ENCODE measurements around the gene YJEFN3.

YJEFN3 gene

GRCh38 chr19:19540064-19540714, 11.5 kb downstream of the YJEFN3 start:
- peak; percentile 78 for DNase-seq

GRCh38 chr19:19540715-19541515, 12.2 kb downstream of the YJEFN3 start:
- DNase-seq = peak; percentile 79

- no peak for DNase-seq
Observed at GRCh38 chr19:19541616-19542015, 12.9 kb downstream of the YJEFN3 start.

GRCh38 chr19:19542507-19542906, 13.8 kb downstream of the YJEFN3 start:
- peak; percentile 16 for DNase-seq

- DNase-seq = no peak
Observed at GRCh38 chr19:19543101-19543500, 14.4 kb downstream of the YJEFN3 start.

GRCh38 chr19:19543640-19544039, 14.9 kb downstream of the YJEFN3 start:
- no peak for DNase-seq

- DNase-seq = no peak
Observed at GRCh38 chr19:19544257-19544953, 15.7 kb downstream of the YJEFN3 start.

- no peak for DNase-seq
Observed at GRCh38 chr19:19544954-19545591, 16.4 kb downstream of the YJEFN3 start.

- no peak for DNase-seq
Observed at GRCh38 chr19:19545707-19546106, 17.0 kb downstream of the YJEFN3 start.

GRCh38 chr19:19546751-19547162, 18.0 kb downstream of the YJEFN3 start:
- DNase-seq = no peak

- no peak for DNase-seq
Observed at GRCh38 chr19:19547674-19548336, 19.1 kb downstream of the YJEFN3 start.

GRCh38 chr19:19548915-19549759, 20.4 kb downstream of the YJEFN3 start:
- no peak for DNase-seq

GRCh38 chr19:19549804-19550464, 21.2 kb downstream of the YJEFN3 start:
- no peak for DNase-seq

GRCh38 chr19:19550485-19550929, 21.8 kb downstream of the YJEFN3 start:
- DNase-seq = no peak

GRCh38 chr19:19550972-19551852, 22.5 kb downstream of the YJEFN3 start:
- DNase-seq = no peak

GRCh38 chr19:19551853-19552192, 23.1 kb downstream of the YJEFN3 start:
- DNase-seq = no peak

GRCh38 chr19:19552798-19553197, 24.1 kb downstream of the YJEFN3 start:
- DNase-seq = no peak

- no peak for DNase-seq
Observed at GRCh38 chr19:19553670-19554069, 25.0 kb downstream of the YJEFN3 start.

- peak; percentile 41 for DNase-seq
Observed at GRCh38 chr19:19554074-19555023, 25.6 kb downstream of the YJEFN3 start.

Data from CD4-positive, alpha-beta T cell treated with Interferon gamma for 1 hour (primary cell).